ENCODE measurements around the gene COL3A1.

The COL3A1 gene

DNA sequence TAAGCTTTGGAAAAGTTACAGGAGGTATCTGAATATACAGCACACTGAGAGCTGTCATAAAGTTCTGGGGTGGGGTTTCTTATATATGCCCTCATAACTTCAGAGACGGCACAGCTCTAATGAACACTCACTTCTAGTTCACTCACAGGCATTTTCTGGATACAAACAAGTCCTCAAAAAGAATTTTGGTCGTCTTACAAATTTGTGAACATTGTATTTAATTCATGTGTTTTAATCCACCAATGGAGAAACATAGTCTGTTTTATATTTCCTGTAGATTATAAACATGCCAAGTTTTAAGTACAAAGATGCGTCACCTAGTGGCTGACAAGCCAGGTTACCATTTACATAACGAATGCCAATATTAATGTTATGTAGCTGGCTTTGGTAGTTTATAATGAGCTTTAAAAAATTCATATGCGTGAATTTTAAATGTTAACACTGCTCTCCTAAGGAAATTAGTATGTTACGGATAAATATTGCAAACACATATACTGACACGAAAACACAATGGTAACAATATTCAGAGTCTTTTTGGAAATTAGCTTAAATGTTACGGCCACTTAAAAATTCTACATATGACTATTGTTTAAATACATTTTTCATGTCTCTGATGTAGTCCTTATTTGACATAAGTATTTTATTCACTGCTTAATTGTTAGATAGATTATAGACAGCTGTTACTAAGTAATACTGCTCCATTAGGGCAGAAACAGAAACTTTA is 2.5 kb downstream of the COL3A1 start:
- no peak for DNase-seq

DNA sequence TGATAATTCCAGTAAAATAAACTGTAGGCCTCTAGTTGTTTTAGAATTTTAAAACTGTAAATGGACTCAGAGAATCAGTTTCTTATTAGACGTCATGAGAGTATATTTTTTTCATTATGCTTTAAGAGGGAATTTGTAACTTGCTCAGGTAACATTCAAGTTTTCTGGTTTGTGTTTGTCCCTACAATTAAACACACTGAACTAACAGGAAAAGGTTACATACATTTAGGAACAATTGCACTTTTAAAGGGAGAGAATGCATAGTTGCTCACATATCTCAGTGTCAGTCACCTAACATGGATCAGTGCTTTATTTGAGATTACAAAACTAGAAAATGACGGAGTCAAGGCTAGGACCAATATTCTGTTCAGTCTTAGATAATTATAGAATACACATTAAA is 3.1 kb downstream of the COL3A1 start:
- DNase-seq = no peak

- peak in 1 of 2 experiments; percentile 52 for DNase-seq
Measured at GRCh38 chr2:188978291-188979081, 4.3 kb downstream of the COL3A1 start.

DNA sequence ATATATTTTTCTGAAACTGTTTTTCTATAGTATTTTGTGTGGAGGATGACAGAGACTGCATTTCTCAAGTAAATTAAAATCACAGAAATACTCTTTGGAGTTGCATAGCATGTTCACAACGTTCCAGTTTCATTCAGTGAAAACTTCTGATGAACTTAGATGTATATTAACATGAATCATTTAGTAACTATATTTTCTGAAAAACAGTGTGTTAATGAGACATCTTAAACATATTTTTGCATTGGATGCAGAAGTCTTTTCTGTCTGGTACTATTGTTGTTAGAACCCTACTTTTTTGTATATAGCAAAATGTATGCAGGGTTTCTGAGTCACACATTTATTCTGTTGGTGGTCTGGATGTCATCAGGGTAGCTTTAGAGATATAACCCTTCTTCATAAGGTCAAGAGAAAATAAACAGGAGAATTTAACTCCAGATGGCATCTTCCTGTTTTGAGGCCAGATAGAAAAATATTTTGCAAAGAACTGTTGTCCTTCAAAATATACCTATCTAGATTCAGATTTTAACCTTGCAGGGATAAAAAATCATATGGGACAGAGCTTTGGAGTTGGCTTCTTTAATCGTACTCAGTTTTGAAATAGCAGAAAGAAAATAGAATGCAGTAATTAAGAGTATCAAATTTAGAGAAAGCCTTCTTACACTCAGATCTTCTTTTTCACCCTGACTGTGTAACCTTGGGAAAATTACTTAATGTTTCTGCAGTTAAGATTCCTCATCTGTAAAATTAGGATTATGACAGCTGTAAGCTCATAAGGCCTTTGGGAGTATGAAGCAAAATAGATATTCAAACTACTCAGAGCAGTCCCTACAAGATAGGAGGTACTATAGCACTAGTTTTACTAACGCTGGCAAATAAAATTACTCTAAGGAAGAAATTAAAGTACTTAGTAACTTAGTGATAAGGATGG is 5.3 kb downstream of the COL3A1 start:
- peak in 1 of 2 experiments; percentile 28 for DNase-seq

DNA sequence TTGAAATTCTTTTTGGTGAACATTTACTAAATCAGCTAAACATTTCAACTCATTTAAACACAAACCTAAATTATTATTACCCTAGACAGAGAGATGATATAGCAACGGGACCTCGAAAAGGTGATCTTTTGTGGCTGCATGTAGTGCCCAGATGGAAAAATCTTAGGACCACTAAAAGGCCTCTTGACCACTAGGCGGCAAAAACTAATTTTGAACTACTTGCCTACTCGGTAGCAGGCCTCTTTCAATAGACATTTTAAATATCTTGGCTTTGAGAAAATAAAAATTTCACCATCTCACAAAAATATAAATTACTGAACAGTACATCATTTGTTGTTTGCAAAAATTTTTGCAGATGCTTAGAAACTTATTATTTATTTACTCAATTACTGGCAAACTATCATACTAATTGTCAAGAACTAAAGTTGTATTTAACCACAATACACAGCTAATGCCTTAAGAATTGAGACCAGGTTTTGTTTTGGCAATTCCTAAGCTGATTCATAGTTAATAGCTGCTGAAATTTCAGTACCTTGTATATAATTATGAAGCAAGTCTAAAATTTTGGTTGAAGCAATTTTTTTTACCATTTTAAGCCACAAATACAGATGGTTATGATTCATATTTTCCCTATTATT is 9.4 kb downstream of the COL3A1 start:
- DNase-seq = peak in 1 of 2 experiments; percentile 34

DNA sequence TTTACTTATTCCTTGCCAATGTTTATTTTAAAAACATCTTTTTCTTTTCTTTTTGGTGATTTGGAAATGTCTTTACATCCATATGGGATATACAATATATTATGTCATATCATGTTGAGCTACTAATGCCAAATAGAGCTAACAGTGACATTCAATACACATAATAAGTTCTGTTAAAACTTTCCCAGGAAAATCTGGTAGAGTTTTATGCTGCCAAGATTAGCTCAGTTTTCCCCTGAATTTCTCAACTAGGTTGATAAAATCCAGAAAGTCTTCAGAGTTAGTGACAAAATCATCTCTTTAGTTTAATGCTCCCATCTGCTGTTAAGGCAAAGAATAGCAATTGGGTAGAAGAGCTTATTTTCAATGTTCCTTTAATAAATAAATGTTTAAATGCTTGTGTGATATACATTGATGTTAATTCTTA is 9.9 kb downstream of the COL3A1 start:
- peak in 1 of 2 experiments; percentile 43 for DNase-seq

DNA sequence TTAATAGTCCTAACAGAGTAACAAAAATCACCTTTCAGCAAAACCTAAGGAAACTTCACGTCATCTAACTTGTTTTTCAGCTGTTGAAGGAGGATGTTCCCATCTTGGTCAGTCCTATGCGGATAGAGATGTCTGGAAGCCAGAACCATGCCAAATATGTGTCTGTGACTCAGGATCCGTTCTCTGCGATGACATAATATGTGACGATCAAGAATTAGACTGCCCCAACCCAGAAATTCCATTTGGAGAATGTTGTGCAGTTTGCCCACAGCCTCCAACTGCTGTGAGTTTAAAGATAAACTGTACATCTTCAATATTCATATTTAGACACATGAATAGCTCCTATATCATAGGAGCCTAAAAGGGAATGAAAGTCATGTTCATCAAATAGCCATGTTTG is 10.5 kb downstream of the COL3A1 start:
- DNase-seq = no peak

- no peak for DNase-seq
Measured at GRCh38 chr2:188986839-188987238, 12.7 kb downstream of the COL3A1 start.

GRCh38 chr2:188993247-188993646 is 19.1 kb downstream of the COL3A1 start:
- DNase-seq = no peak

DNA sequence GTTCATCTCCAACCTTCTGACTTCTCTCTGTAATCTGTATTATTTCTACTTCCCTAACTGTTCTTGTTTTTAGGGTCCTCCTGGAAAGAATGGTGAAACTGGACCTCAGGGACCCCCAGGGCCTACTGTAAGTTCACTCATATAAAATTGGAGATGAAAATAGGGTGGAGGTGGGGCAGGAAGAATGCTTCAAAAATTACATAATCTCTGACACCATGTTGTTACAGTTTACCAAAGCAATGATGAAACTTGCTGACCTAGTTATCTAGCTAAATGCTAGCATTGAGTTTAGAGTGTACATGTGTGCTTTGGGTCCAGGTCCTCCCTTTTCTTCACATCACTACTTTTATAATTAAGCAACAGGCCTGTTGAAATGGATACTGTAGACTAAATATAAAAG is 23.1 kb downstream of the COL3A1 start:
- no peak for DNase-seq

DNA sequence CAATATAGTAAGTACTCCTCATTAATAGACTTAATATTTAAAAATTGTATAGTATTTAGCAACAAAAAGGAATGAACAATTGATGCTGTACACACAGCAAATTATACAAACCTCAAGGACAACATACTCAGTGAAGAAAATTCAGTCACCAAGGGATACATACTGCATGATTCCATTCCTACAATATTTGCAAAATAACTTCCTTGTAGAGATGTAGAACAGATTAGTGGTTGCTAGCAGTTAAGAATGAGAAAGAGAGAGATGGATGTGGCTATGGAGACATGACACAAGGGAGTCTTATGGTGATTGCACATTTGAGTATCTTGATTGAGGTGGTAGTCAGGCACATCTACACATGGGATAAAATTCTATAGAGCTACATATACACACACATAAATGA is 26.0 kb downstream of the COL3A1 start:
- DNase-seq = no peak

DNA sequence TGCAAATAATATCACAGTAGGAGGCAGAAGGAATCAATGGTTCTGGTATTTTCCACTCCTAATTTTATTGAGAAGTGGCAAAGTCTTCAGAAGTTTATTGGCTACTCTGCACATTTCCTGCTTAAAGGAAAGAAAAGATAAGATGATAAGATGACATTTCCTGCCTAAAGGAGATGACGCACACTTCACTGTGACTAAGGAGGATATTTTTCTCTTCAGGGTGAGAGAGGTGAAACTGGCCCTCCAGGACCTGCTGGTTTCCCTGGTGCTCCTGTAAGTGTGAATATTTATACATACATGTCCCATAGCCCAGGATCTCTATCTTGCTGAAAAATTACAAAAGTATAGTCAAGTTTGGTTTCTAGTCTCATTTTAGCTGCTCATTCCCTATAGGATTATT is 27.9 kb downstream of the COL3A1 start:
- peak; percentile 65 to 88 for DNase-seq

- DNase-seq = no peak
Measured at GRCh38 chr2:189008555-189009262, 34.5 kb downstream of the COL3A1 start.

- no peak for DNase-seq
Measured at GRCh38 chr2:189010536-189010935, 36.4 kb downstream of the COL3A1 start.

DNA sequence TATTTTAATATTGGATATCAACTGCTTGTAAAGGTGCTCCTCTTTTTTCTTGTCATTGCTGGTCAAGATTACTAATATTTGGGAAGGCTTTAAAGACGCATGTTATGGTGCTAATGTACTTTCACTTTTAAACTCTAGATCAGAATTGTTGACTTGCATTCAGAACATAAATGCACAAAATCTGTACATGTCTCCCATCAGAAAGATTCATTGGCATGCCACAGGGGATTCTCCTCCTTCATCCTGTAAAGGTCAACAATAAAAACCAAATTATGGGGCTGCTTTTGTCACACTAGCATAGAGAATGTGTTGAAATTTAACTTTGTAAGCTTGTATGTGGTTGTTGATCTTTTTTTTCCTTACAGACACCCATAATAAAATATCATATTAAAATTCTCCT is 38.2 kb downstream of the COL3A1 start:
- DNase-seq = no peak

- DNase-seq = no peak
Measured at GRCh38 chr2:189013031-189013430, 38.9 kb downstream of the COL3A1 start.

DNA sequence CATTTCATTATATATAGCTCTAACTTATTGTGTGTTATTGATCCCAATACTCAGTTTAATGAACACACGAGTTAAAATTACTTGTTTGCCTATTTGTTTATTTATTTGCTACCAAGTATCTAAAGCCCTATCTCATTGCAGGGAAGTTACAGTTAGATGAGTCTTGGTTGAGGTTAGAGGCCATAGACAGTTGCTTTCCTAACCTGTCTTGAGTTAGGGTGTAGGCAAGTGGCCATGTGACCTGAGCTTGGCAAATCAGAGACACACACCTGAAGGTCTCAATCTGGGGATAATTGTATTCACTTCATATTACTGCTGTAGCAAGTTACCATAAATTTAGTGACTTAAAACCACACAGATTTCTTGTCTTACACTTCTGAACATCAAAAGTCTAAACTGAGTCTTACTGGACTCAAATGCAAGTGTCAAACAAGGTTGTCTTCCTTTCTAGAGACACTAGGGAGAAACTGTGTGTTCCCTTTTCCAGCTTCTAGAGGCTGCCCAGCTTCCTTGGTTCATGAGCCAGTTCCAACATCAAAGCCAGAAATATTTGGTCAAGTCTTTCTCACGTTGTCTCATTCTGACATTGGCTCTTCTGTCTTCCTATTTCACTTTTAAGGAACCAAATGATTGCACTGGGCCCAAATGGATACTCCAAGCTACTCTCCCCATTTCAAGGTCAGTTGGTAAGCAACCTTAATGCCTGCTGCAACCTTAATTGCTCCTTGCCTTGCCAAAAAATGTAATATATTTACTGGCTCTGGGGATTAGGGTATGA is 39.7 kb downstream of the COL3A1 start:
- no peak for DNase-seq

GRCh38 chr2:189014449-189015138 is 40.4 kb downstream of the COL3A1 start:
- no peak for DNase-seq

GRCh38 chr2:189015359-189015758 is 41.2 kb downstream of the COL3A1 start:
- DNase-seq = no peak

GRCh38 chr2:189016311-189016861 is 42.2 kb downstream of the COL3A1 start:
- DNase-seq = no peak
